GM12878 (cell line): ENCODE results near the gene SRMS. TPM values are rescaled to one million over a fixed set of nuclear protein-coding genes. Genes with fewer than 3 reads are reported as not detected.

Source experiments
- CREB1 ChIP-seq: IDR thresholded peaks from 2 replicates; pipeline ENCODE4 v1.6.1; 2012; ENCODE audit warnings: low read depth, mild to moderate bottlenecking, inconsistent platforms
- IKZF1 ChIP-seq: fragments of 450-650 bp; conservative IDR thresholded peaks from 2 replicates; pipeline ENCODE4 v1.6.1; 2017; ENCODE audit warnings: antibody characterized with exemption, mild to moderate bottlenecking
- KDM1A ChIP-seq: fragments of 200-600 bp; sonication (generic); IDR thresholded peaks from 2 replicates; pipeline ENCODE4 v1.6.1; 2016; ENCODE audit warnings: borderline replicate concordance
- KLF5 ChIP-seq: fragments of 450-650 bp; IDR thresholded peaks from 2 replicates; pipeline ENCODE4 v1.6.1; 2014; ENCODE audit warnings: mild to moderate bottlenecking; ENCODE audit not compliant: partially characterized antibody
- MEF2B ChIP-seq: fragments of 450-650 bp; IDR thresholded peaks from 2 replicates; pipeline ENCODE4 v1.6.1; 2018; ENCODE audit warnings: mild to moderate bottlenecking, moderate library complexity; ENCODE audit not compliant: partially characterized antibody, poor library complexity, severe bottlenecking
- NR2F1 ChIP-seq: fragments of 450-650 bp; conservative IDR thresholded peaks from 2 replicates; pipeline ENCODE4 v1.6.1; 2017; ENCODE audit warnings: mild to moderate bottlenecking
- NRF1 ChIP-seq: conservative IDR thresholded peaks from 2 replicates; pipeline ENCODE4 v1.6.1; 2011; ENCODE audit warnings: mild to moderate bottlenecking, low read depth, low read length, improper control_type of control experiment
- RFX5 ChIP-seq: IDR thresholded peaks from 2 replicates; pipeline ENCODE4 v1.6.1; 2011; ENCODE audit warnings: low read depth, low read length, improper control_type of control experiment
- SIN3A ChIP-seq: IDR thresholded peaks from 2 replicates; pipeline ENCODE4 v1.6.1; 2012; ENCODE audit warnings: low read depth, low read length, improper control_type of control experiment
- TCF3 ChIP-seq: IDR thresholded peaks from 2 replicates; pipeline ENCODE4 v1.6.1; 2012; ENCODE audit warnings: low read depth, mild to moderate bottlenecking, low read length, borderline replicate concordance; ENCODE audit not compliant: insufficient read depth
- ZNF384 ChIP-seq: IDR thresholded peaks from 2 replicates; pipeline ENCODE4 v1.6.1; 2012; ENCODE audit warnings: low read depth, mild to moderate bottlenecking, low read length, improper control_type of control experiment, borderline replicate concordance
- ZSCAN29 ChIP-seq: fragments of 450-650 bp; IDR thresholded peaks from 2 replicates; pipeline ENCODE4 v1.6.1; 2017; ENCODE audit warnings: mild to moderate bottlenecking, moderate library complexity
- polyA plus RNA-seq, 11 experiments: library from polyadenylated mRNA; depleted of rRNA in 4 of 11; unstranded in 6 of 11; stranded (reverse) in 5 of 11; fragments of >200 nt; fragmentation: Nextera tagmentation in 4 of 11; fragmentation: Illumina TruSeq in 1 of 11; extraction: Ambion mirVana in 4 of 11; extraction: Trizol in 1 of 11; gene quantifications; 1 replicate in 1 of 11; 2 replicates in 10 of 11; pipeline versions ENCODE4 v1.2.1 to v1.2.3, GENCODE V29; 2011 to 2016; ENCODE audit warnings: inconsistent platforms in 2 of 11, missing spikeins in 2 of 11, low read depth in 1 of 11
- total RNA-seq, 4 experiments: library from RNA; depleted of rRNA in 3 of 4; stranded (reverse); fragments of >200 nt in 3 of 4; fragmentation: Illumina TruSeq in 1 of 4; extraction: Trizol in 1 of 4; gene quantifications; 2 replicates each; pipeline versions ENCODE4 v1.2.1 to v1.2.3, GENCODE V29; 2013 to 2021
- TF ChIP-seq, protein P1 (sequence below): fragments of 450-650 bp; formaldehyde crosslinking; IDR thresholded peaks from 2 replicates; pipeline ENCODE4 v1.4.0; 2022; ENCODE audit warnings: mild to moderate bottlenecking, moderate library complexity
- TF ChIP-seq, protein P2 (sequence below): fragments of 450-650 bp; IDR thresholded peaks from 2 replicates; pipeline ENCODE4 v1.6.1; 2018; ENCODE audit warnings: borderline replicate concordance, mild to moderate bottlenecking; ENCODE audit not compliant: partially characterized antibody
- TF ChIP-seq, protein P3 (sequence below): fragments of 450-650 bp; IDR thresholded peaks from 2 replicates; pipeline ENCODE4 v1.6.1; 2016; ENCODE audit warnings: mild to moderate bottlenecking, moderate library complexity, borderline replicate concordance

SRMS gene
- total and polyA plus RNA-seq, 10 of the 15 experiments (the other 5 are each of a cell fraction or from before 2014, with no cell fraction given), result not detected

DNA sequence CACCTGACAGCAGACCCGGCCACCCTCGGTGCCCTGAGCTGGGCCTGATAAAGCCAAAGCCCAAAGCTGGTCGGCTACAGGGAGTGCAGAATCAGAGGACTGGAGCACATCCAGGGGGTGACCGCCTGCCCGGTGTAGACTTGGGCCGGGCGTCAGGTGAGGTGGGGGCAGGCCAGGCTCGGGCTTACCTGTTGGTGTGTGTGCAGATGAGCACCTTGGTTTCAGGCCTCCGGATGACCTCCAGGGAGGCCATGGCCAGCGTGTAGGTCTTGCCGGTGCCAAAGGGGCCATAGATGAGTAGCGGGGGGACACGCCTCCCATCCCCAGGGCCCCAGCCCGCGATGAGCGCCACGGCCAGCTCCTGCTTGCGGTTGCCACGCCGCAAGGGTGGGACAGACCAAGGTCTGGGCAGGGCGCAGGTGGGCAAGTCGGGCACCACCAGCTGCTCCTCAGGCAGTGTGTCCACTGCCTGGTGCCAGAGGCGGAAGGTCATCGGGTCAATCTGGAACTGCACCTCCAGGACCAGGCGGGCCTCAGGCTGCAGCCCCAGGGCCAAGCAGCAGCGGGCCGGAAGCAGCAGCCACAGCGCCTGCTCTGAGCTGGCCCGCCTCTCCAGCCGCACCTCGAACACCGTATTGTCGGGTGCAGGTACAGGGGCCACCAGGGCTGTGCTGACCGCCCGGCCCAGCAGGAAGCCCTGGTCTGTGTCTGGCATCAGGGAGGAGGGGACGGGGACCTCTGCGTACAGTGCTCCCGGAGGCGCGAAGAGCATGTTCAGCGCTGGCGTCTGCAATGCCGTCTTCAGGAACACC, 20.8 kb upstream of the SRMS start (continued):
- TF ChIP-seq, protein P1, sequence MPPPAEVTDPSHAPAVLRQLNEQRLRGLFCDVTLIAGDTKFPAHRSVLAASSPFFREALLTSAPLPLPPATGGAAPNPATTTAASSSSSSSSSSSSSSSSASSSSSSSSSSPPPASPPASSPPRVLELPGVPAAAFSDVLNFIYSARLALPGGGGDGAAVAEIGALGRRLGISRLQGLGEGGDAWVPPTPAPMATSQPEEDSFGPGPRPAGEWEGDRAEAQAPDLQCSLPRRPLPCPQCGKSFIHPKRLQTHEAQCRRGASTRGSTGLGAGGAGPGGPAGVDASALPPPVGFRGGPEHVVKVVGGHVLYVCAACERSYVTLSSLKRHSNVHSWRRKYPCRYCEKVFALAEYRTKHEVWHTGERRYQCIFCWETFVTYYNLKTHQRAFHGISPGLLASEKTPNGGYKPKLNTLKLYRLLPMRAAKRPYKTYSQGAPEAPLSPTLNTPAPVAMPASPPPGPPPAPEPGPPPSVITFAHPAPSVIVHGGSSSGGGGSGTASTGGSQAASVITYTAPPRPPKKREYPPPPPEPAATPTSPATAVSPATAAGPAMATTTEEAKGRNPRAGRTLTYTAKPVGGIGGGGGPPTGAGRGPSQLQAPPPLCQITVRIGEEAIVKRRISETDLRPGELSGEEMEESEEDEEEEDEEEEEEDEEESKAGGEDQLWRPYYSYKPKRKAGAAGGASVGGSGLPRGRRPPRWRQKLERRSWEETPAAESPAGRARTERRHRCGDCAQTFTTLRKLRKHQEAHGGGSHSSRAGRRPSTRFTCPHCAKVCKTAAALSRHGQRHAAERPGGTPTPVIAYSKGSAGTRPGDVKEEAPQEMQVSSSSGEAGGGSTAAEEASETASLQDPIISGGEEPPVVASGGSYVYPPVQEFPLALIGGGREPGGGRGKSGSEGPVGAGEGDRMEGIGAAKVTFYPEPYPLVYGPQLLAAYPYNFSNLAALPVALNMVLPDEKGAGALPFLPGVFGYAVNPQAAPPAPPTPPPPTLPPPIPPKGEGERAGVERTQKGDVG, result no peak
- TF ChIP-seq, protein P2, sequence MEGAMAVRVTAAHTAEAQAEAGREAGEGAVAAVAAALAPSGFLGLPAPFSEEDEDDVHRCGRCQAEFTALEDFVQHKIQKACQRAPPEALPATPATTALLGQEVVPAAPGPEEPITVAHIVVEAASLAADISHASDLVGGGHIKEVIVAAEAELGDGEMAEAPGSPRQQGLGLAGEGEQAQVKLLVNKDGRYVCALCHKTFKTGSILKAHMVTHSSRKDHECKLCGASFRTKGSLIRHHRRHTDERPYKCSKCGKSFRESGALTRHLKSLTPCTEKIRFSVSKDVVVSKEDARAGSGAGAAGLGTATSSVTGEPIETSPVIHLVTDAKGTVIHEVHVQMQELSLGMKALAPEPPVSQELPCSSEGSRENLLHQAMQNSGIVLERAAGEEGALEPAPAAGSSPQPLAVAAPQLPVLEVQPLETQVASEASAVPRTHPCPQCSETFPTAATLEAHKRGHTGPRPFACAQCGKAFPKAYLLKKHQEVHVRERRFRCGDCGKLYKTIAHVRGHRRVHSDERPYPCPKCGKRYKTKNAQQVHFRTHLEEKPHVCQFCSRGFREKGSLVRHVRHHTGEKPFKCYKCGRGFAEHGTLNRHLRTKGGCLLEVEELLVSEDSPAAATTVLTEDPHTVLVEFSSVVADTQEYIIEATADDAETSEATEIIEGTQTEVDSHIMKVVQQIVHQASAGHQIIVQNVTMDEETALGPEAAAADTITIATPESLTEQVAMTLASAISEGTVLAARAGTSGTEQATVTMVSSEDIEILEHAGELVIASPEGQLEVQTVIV, result no peak
- TF ChIP-seq, protein P3, sequence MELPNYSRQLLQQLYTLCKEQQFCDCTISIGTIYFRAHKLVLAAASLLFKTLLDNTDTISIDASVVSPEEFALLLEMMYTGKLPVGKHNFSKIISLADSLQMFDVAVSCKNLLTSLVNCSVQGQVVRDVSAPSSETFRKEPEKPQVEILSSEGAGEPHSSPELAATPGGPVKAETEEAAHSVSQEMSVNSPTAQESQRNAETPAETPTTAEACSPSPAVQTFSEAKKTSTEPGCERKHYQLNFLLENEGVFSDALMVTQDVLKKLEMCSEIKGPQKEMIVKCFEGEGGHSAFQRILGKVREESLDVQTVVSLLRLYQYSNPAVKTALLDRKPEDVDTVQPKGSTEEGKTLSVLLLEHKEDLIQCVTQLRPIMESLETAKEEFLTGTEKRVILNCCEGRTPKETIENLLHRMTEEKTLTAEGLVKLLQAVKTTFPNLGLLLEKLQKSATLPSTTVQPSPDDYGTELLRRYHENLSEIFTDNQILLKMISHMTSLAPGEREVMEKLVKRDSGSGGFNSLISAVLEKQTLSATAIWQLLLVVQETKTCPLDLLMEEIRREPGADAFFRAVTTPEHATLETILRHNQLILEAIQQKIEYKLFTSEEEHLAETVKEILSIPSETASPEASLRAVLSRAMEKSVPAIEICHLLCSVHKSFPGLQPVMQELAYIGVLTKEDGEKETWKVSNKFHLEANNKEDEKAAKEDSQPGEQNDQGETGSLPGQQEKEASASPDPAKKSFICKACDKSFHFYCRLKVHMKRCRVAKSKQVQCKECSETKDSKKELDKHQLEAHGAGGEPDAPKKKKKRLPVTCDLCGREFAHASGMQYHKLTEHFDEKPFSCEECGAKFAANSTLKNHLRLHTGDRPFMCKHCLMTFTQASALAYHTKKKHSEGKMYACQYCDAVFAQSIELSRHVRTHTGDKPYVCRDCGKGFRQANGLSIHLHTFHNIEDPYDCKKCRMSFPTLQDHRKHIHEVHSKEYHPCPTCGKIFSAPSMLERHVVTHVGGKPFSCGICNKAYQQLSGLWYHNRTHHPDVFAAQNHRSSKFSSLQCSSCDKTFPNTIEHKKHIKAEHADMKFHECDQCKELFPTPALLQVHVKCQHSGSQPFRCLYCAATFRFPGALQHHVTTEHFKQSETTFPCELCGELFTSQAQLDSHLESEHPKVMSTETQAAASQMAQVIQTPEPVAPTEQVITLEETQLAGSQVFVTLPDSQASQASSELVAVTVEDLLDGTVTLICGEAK, result no peak
- TF ChIP-seq ZNF384 (no peak), NRF1 (no peak), NR2F1 (peak; percentile 34; the same call in 1 of the 2 replicates), MEF2B (peak; percentile 6), SIN3A (no peak), RFX5 (no peak), IKZF1 (0 out of 2 replicates have a peak, but pooled peaks have one; percentile 1), KLF5 (no peak), TCF3 (no peak), KDM1A (no peak), ZSCAN29 (no peak), CREB1 (no peak)
